Natural killer cell treated with Interleukin-12 subunit alpha and Interleukin-12 subunit beta and Interleukin-15 and Interleukin-18, amount 100 ng/mL, for 72 hours (primary cell): ENCODE results near the gene STARD3. TPM values are rescaled to one million over a fixed set of nuclear protein-coding genes. Genes with fewer than 3 reads are reported as not detected.
A peak's percentile ranks its signal among the peaks of the same experiment; 100 is the strongest.

Experiments
- ATAC-seq, 2 donors: fragments of 150-1000 bp; cut with Tn5 transposase in 1 of 2; sonication (Bioruptor Pico), chemical (Tn5 transposase) in 1 of 2; 2 replicates each; pipeline ENCODE4 v1.10.0; 2021
- DNase-seq: peaks from one replicate; pipeline ENCODE4 v3.0.0; 2022; ENCODE audit warnings: low spot score
- H3K27ac Mint-ChIP-seq, 2 donors: 1 replicate in 1 of 2; 2 replicates in 1 of 2; pipeline ENCODE4 v1.8.0; 2022; ENCODE audit warnings: mixed read lengths in 2 of 2, mild to moderate bottlenecking in 1 of 2, moderate library complexity in 1 of 2
- H3K27me3 Mint-ChIP-seq, 2 donors: 1 replicate in 1 of 2; 2 replicates in 1 of 2; pipeline ENCODE4 v1.8.0; 2022; ENCODE audit warnings: mixed read lengths in 2 of 2
- H3K36me3 Mint-ChIP-seq: one replicate; pipeline ENCODE4 v1.8.0; 2022; ENCODE audit warnings: mixed read lengths
- H3K4me1 Mint-ChIP-seq, 2 donors: 1 replicate in 1 of 2; 2 replicates in 1 of 2; pipeline ENCODE4 v1.8.0; 2022; ENCODE audit warnings: low read depth in 2 of 2, mixed read lengths in 2 of 2, mild to moderate bottlenecking in 1 of 2
- H3K4me3 Mint-ChIP-seq: one replicate; pipeline ENCODE4 v1.8.0; 2022; ENCODE audit warnings: mixed read lengths
- H3K9me3 Mint-ChIP-seq: 2 replicates; pipeline ENCODE4 v1.8.0; 2022; ENCODE audit warnings: mixed read lengths
- total RNA-seq, 2 donors: library from RNA; stranded (reverse); gene quantifications; one replicate each; pipeline ENCODE4 v1.2.3, GENCODE V29; 2022

STARD3 gene
- total RNA-seq, 2 donors from 2014 or later: 97.9 to 139 TPM

GRCh38 chr17:39619786-39620101 lies 17.2 kb upstream of the STARD3 start:
- Mint-ChIP-seq H3K4me1 (peaks cover 19 to 20% of the 10 kb centered on the region in 2 donors), H3K27me3 (peaks cover 10 to 11% of the 10 kb centered on the region in 2 donors), H3K4me3 (no peak overlapping the region), H3K27ac (no peak overlapping the region), H3K36me3 (no peaks in the 10 kb centered on the region), H3K9me3 (no peaks in the 10 kb centered on the region)
- ATAC-seq (no peak), DNase-seq (no peak)

DNA sequence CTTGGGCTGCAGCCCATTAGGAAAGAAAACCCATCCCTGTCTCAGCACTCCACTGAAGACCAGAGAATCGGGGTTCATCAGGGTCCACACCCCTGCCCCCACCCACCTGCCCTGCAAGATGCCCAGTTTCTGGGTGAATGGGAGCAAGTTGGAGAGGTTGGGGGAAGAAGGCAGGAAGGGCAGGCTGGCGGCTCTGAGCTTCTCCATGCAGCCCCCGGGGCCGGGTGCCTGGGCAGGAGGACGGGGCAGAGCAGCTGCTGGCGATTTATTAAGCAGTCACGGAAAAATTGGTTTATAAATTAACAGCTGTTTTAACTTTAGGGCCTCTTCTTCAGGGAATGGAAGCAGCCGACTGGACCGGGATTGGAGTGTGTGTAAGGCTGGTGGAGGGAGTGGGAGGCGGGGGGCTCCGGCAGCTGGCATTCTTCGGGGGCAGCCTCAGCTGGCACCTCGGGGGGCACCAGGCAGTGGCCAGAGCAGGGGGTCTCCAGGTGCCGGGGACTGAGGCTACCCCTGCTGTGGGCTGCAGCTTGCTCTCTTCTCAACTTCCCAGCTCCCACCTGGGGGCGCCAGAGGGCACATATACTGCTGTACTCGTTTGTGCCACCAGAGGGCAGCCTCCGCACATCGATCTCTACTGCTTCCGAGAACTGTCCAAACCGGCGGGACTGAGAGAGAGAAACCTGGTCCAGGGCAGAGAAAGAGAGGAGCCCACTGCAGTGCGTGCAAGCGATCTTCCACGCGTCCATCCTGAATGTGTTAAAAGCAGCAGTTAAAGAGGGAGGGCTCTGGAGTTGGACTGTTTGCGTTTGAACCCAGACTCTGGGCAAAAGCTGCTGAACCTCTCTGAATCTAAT lies 15.2 kb upstream of the STARD3 start:
- H3K27ac Mint-ChIP-seq: peak overlapping the region; percentile 53 to 90
- H3K4me1 Mint-ChIP-seq: peaks cover 20 to 24% of the 10 kb centered on the region in 2 donors
- peak; percentile 77 to 89 for ATAC-seq
- H3K9me3 Mint-ChIP-seq: no peaks in the 10 kb centered on the region
- peak overlapping the region; percentile 81 for H3K4me3 Mint-ChIP-seq
- H3K36me3 Mint-ChIP-seq: no peaks in the 10 kb centered on the region
- H3K27me3 Mint-ChIP-seq: peaks cover 11 to 15% of the 10 kb centered on the region in 2 donors
- DNase-seq: peak; percentile 83

- Mint-ChIP-seq H3K27me3 (peaks cover 11 to 17% of the 10 kb centered on the region in 2 donors), H3K36me3 (no peaks in the 10 kb centered on the region), H3K4me1 (peaks cover 20 to 24% of the 10 kb centered on the region in 2 donors), H3K4me3 (peak overlapping the region; percentile 81), H3K9me3 (no peaks in the 10 kb centered on the region), H3K27ac (peak overlapping the region; percentile 53 to 90)
- ATAC-seq (peak; percentile 50 to 93), DNase-seq (no peak)
Measured at GRCh38 chr17:39622380-39623006, 14.5 kb upstream of the STARD3 start.

DNA sequence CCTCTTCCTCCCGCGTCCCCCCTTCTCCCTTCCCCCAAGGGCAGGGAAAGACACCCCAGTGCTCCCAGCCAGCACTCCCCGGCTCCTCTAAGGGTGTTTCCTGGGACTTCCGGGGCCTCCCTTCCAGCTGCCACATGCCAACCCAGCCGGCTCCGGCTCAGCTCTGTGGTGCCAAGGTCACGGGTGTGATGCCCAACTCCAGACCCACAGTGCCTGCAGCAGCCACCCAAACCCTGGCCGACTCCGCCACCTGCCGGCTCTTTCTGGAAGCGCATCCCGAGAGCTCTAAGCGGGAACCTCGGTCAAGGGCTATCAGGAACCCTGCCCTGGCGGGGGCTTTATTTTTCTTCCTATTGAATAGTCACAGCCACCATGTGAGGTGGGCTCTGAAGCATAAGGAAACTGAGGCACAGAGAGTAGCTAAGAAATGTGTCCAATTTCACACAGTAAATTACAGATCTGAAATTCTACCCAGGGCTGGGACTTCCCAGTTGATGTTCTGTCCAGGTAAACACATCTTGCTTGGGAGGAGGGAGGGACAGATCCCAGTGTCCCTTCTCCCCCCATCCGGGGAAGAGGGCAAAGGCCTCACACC lies 13.5 kb upstream of the STARD3 start:
- DNase-seq: peak; percentile 89
- no peaks in the 10 kb centered on the region for H3K36me3 Mint-ChIP-seq
- peaks cover 19 to 21% of the 10 kb centered on the region in 2 donors for H3K27me3 Mint-ChIP-seq
- no peaks in the 10 kb centered on the region for H3K9me3 Mint-ChIP-seq
- peak; percentile 50 to 75 for ATAC-seq
- H3K27ac Mint-ChIP-seq: peak overlapping the region in 1 of 2 donors; percentile 90
- peaks cover 20% of the 10 kb centered on the region in 2 donors for H3K4me1 Mint-ChIP-seq
- H3K4me3 Mint-ChIP-seq: peak overlapping the region; percentile 81

DNA sequence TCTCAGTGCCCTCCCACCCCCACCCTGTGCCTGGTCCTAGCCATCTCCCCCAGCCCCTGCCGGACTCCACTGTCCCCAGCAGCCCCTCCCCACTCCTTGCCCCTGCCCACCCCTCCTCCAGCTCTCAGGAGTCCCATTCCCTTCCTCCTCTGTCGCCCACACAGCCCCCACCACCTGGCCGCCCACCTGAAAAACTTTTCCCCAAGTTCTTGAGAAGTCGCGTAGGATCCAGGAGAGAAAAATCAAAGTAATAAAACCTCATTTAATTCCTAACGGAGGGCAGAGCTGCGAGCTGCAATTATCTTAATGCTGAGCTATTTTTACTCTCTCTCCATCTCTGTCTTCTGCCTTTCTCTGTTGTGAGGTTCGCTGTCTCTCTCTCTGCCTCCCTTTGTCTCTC lies 12.6 kb upstream of the STARD3 start:
- peaks cover 24 to 25% of the 10 kb centered on the region in 2 donors for H3K27me3 Mint-ChIP-seq
- H3K4me3 Mint-ChIP-seq: no peak overlapping the region
- H3K36me3 Mint-ChIP-seq: no peaks in the 10 kb centered on the region
- no peak for ATAC-seq
- DNase-seq: no peak
- peaks cover 18 to 20% of the 10 kb centered on the region in 2 donors for H3K4me1 Mint-ChIP-seq
- no peaks in the 10 kb centered on the region for H3K9me3 Mint-ChIP-seq
- H3K27ac Mint-ChIP-seq: no peak overlapping the region

- ATAC-seq (no peak), DNase-seq (no peak)
- H3K4me1 Mint-ChIP-seq: peaks cover 18 to 20% of the 10 kb centered on the region in 2 donors
- H3K27ac Mint-ChIP-seq: no peak overlapping the region
- H3K9me3 Mint-ChIP-seq: no peaks in the 10 kb centered on the region
- H3K27me3 Mint-ChIP-seq: peaks cover 24 to 25% of the 10 kb centered on the region in 2 donors
- no peaks in the 10 kb centered on the region for H3K36me3 Mint-ChIP-seq
- no peak overlapping the region for H3K4me3 Mint-ChIP-seq
Measured at GRCh38 chr17:39625198-39625785, 11.7 kb upstream of the STARD3 start.

GRCh38 chr17:39626171-39627046 lies 10.5 kb upstream of the STARD3 start, which contains the start of gene PPP1R1B:
TSS of gene PPP1R1B (plus strand) at chr17:39626952. CDS start at chr17:39627393, 441 bp downstream.
- no peaks in the 10 kb centered on the region for H3K9me3 Mint-ChIP-seq
- DNase-seq (no peak), ATAC-seq (no peak)
- peaks cover 20 to 21% of the 10 kb centered on the region in 2 donors for H3K4me1 Mint-ChIP-seq
- H3K36me3 Mint-ChIP-seq: no peaks in the 10 kb centered on the region
- peak within 1 kb of the TSS; percentile 14 for H3K4me3 Mint-ChIP-seq
- H3K27ac Mint-ChIP-seq: no peak within 1 kb of the TSS
- peaks cover 30 to 31% of the 10 kb centered on the region in 2 donors for H3K27me3 Mint-ChIP-seq

- DNase-seq (no peak), ATAC-seq (no peak)
- Mint-ChIP-seq H3K27ac (no peak overlapping the region), H3K4me3 (no peak overlapping the region), H3K4me1 (peaks cover 15 to 16% of the 10 kb centered on the region in 2 donors), H3K9me3 (no peaks in the 10 kb centered on the region), H3K36me3 (no peaks in the 10 kb centered on the region), H3K27me3 (peaks cover 36% of the 10 kb centered on the region in 2 donors)
Measured at GRCh38 chr17:39627047-39627711, 9.8 kb upstream of the STARD3 start.

- no peaks in the 10 kb centered on the region for H3K36me3 Mint-ChIP-seq
- no peak overlapping the region for H3K4me3 Mint-ChIP-seq
- DNase-seq: no peak
- H3K27me3 Mint-ChIP-seq: peaks cover 36% of the 10 kb centered on the region in 2 donors
- ATAC-seq: no peak
- H3K9me3 Mint-ChIP-seq: no peaks in the 10 kb centered on the region
- H3K4me1 Mint-ChIP-seq: peaks cover 8 to 14% of the 10 kb centered on the region in 2 donors
- H3K27ac Mint-ChIP-seq: no peak overlapping the region
Measured at GRCh38 chr17:39627712-39628516, 9.0 kb upstream of the STARD3 start.

- no peak for ATAC-seq
- no peak overlapping the region for H3K4me3 Mint-ChIP-seq
- peaks cover 0 to 11% of the 10 kb centered on the region in 2 donors for H3K4me1 Mint-ChIP-seq
- no peak for DNase-seq
- no peak overlapping the region for H3K27ac Mint-ChIP-seq
- H3K27me3 Mint-ChIP-seq: peaks cover 36% of the 10 kb centered on the region in 2 donors
- H3K9me3 Mint-ChIP-seq: no peaks in the 10 kb centered on the region
- no peaks in the 10 kb centered on the region for H3K36me3 Mint-ChIP-seq
Measured at GRCh38 chr17:39628655-39629493, 8.1 kb upstream of the STARD3 start.

DNA sequence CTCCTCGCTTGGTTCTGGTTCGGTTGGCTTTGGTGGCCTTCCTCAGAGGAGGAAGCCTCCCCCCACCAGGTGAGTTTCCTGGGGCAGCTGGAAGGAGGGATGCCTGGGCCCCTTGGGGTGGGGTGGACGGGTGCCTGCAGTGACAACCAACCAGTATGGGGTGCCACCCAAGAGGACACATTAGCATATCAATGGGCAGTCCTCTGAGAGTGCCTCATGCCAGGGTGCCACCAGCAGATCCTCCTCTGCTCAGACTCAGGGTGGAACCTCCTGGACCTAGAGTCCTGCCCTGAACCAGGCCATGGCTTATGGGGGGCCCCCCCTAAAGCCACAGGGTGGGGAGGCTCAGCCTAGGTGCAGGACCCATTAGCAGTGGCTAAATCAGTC lies 7.5 kb upstream of the STARD3 start:
- DNase-seq: no peak
- H3K27me3 Mint-ChIP-seq: peaks cover 35 to 36% of the 10 kb centered on the region in 2 donors
- no peak for ATAC-seq
- no peaks in the 10 kb centered on the region for H3K9me3 Mint-ChIP-seq
- H3K36me3 Mint-ChIP-seq: no peaks in the 10 kb centered on the region
- H3K27ac Mint-ChIP-seq: no peak overlapping the region
- H3K4me3 Mint-ChIP-seq: no peak overlapping the region
- peaks cover 4 to 13% of the 10 kb centered on the region in 2 donors for H3K4me1 Mint-ChIP-seq
